NCI-H1105 (cell line): ENCODE data around the gene APLP2.

Source experiments
- DNase-seq: peaks from one replicate; lab custom pipeline; 2025; lab: John Stamatoyannopoulos, UW

Gene APLP2

GRCh38 chr11:130145975-130146776 lies 76.5 kb downstream of the APLP2 start:
- no peak for DNase-seq

GRCh38 chr11:130146796-130147195 lies 77.1 kb downstream of the APLP2 start:
- no peak for DNase-seq

GRCh38 chr11:130148796-130149326 lies 79.2 kb downstream of the APLP2 start:
- DNase-seq: no peak

DNA sequence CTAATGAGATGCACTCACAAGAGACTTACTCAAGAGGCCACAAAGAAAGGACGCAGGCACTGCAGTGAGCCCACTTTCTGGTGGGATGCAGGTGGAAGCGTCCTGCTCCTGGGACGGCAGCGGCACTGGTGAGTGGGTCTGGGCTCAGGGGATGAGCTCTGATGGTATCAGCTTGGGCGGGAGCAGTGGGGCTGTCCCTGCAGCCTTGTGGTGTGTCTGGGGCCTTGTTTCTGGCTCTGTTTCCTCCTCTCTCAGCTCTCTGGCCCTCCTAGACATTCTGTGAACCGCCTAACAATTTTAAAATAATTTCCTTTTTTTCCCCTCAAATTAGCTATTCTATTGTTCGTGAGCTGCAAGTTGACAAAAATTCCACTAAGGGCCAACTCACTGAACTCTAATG lies 81.1 kb downstream of the APLP2 start:
- no peak for DNase-seq

GRCh38 chr11:130151196-130151595 lies 81.5 kb downstream of the APLP2 start:
- no peak for DNase-seq

GRCh38 chr11:130156108-130157022 lies 86.7 kb downstream of the APLP2 start:
- DNase-seq: no peak

GRCh38 chr11:130157101-130157500 lies 87.4 kb downstream of the APLP2 start:
- no peak for DNase-seq

DNA sequence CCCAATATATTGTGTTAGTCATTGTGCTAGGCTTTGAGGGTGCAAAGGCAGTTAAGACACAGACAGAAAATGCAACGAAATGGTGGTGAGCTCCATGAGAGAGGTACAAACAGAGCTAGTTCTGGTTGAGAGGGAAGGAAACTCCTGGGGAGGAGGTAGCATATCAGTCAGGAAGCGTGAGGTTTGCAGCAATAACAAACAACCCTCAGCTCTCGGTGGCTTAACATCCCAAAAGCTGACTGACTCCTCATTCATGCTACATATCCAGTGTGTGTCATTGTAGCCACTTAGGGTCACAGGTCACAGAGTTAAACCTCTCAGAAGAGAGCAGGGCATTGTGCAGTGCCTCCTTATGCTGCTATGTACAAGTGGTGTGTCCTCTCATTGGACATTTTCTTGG lies 88.1 kb downstream of the APLP2 start:
- no peak for DNase-seq

GRCh38 chr11:130159139-130159538 lies 89.4 kb downstream of the APLP2 start:
- DNase-seq: no peak

DNA sequence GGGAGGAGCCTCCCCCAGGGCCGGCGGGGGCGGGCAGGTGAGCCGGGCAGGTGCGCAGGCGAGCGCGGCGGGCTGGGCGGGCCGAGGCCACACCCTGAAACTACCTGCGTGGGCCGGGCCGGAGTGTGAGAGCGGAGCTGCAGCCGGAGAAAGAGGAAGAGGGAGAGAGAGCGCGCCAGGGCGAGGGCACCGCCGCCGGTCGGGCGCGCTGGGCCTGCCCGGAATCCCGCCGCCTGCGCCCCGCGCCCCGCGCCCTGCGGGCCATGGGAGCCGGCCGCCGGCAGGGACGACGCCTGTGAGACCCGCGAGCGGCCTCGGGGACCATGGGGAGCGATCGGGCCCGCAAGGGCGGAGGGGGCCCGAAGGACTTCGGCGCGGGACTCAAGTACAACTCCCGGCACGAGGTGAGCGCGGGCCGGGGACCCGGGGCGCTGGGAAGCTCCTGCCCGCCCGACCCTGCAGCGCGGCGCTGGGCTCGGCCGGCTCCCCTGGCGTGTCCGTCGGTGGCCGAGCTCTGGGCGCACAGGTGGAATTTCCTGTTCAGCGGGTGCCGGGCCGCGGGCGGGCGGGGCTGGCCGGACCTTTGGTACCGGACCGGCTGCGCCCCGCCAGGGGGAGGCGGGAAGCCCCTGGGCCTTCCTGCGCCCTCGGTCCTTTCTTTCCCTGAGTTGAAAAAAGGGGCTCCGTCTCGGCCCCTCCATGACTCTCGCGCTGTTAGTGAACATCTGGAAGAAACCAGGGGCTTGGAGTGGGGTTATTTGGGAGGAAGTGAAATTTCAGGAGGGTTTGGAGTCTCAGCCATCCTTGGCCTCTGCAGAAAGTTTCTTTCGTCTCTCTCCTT lies 90.2 kb downstream of the APLP2 start, which contains the start of gene ST14:
Gene ST14, plus strand, starts transcription at position 126 of the 841 bp plus-strand sequence. Its CDS starts 198 bp downstream, at position 324.
- DNase-seq: peak; percentile 76

DNA sequence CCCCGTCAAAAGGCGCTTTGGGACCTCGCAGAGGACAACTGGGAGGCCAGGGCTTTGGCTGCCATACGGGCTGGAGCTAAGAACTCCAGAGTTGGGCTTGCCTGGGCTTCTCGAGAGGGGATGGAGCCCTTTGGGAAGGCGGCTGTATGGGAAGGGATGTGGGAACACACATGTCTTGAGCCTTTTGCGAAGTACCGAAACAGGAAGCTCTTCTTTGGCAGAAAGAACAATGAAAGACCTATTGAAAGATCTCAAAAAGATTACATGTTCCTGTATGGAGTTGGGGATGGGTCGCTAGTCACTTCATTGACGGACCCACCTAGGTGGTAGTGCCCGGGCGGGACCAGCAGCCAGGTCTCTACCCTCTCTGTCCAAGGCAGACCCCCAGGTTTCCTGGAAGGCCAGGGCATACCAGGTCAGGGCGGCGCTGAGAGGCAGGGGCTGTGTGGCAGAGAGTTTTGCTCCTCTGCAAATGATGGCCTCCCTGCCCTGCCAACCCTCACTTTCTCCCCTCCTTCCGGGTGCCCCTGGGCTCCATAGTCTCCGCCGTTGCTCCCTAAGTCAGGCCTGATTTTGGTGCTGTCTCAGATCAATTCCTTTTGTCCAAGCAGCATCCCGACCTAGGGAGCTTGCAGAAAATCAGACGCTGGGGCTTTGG lies 90.9 kb downstream of the APLP2 start:
- DNase-seq: peak; percentile 29

- DNase-seq: no peak
Measured at GRCh38 chr11:130161441-130162145, 91.9 kb downstream of the APLP2 start.

DNA sequence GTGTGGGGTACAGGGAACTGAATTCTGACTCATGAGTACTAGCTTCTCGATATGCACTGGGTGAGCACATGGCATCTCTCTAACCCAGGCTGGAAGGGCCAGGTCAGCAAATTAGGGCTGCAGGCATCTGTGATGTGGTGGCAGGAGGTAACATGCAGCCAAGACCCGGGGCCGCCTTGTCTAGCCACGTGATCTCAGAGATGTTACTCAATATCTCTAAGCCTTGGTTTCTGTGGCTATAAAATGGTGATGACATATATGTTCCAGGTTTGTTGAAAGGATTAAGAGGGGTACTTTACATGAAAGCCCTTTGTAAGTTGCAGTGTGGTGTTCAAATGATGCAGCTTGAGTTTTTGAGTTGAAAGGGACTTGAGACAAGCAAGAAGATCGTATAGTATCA lies 93.0 kb downstream of the APLP2 start:
- no peak for DNase-seq

GRCh38 chr11:130163346-130164220 lies 93.9 kb downstream of the APLP2 start:
- no peak for DNase-seq

DNA sequence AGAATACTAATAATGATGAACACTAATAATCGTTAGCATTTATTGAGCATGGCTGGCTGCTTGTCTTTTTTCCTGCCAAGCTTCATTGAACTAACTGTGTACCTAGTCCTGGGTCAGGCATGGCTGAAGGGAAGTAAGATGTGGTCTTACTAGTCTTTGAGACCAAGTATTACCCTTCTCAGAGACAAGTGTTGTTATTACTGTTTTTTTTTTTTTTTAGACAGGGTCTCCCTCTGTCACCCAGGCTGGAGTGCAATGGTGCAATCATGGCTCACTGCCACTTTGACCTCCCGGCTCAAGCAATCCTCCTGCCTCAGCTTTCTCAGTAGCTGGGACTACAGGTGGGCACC lies 94.5 kb downstream of the APLP2 start:
- DNase-seq: no peak

DNA sequence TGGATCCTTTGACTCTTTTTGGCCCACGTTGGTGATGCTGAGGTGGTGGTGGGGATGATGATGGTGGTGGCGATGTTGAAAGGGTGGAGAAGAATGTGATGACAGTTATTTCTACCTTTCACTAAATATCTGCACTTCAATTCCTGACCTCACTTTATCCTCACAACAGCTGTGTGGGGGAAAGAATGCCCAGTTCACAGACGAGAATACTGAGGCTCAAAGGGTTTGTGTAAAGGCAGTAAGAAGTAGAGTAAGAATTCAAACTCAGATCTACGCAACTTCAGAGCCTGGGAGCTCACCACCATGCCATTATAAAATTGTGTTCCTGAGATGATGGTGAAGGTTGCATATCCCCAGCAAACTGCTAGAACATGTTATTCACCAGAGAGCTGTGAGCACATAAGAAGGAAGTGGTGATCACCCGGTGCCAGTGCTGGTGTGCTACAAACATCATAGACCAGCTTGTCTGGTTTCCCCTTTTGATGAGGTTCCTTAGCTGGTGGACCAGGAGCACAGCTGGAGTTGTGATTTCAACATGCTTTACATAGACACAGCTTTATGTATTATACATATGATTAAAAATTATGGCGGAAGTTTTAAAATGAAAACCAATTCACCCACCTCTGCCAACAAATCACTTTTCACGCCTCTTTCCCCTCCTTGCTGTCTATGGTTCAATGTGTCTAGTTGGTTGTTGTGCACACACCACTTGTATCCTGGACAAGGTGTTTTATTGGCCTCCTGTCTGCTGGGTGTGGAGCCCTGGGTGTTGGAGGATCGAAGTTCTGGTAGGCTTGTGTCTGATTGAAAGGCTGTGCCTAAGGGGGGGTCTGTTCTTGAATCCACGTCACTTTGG lies 96.1 kb downstream of the APLP2 start:
- no peak for DNase-seq

DNA sequence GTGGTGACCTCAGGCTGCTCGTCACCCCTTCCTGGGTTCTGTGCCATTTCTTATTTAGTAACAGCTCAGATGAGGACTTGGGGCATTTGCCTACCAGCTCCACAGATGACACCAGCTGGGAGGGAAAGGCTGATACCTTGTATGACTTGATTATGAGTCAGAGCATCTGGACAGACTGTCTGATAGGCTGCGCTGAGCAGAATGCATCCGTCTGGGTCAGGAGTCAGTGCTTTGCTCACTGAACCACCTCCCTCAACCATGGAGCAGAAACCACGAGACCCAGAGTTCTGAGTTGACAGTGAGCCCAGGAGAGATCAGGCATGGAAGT lies 96.7 kb downstream of the APLP2 start:
- DNase-seq: no peak

GRCh38 chr11:130167146-130167545 lies 97.5 kb downstream of the APLP2 start:
- no peak for DNase-seq

DNA sequence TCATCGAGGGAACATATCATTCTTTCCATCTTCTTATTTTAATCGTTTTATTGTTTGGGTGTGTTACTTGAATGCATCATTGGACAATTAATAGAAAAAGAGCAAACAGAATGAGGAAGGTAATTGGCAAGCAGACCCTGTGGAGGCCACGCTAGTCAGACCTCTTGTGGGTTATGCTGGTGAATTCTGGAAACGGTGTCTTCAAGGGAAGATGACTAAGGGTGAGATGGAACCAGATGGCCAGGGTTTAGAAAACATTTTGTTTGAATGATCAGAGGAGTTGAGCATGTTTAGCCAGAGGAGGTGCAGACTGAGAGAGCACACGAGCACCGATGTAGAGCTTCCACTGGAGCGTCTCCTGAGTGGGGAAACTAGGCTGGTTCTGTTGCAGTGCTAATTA lies 98.4 kb downstream of the APLP2 start:
- DNase-seq: no peak
